Activated CD4-positive, alpha-beta memory T cell treated with anti-CD3 and anti-CD28 coated beads for 36 hours (primary cell): ENCODE data around the gene S100A13. TPM values are rescaled to one million over a fixed set of nuclear protein-coding genes. Genes with fewer than 3 reads are reported as not detected.
"Not testable (repeated sequence)": the region's sequence is repeated elsewhere in the genome, so short reads cannot be mapped to it uniquely, and the experiment has no call there.

Source experiments
- CTCF ChIA-PET: fragments of 350-600 bp; sonication (Branson Sonifier 250); formaldehyde crosslinking; loops from one replicate; lab custom pipeline; 2021; ENCODE audit warnings: antibody characterized with exemption, inconsistent platforms; lab: Charles Lee
- POLR2A ChIA-PET: fragments of 350-600 bp; sonication (Branson Sonifier 250); formaldehyde crosslinking; loops from one replicate; lab custom pipeline; 2021; ENCODE audit warnings: antibody characterized with exemption; lab: Charles Lee
- DNase-seq: peaks from one replicate; pipeline ENCODE4 v3.0.0-alpha.2; 2020
- H3K27ac Mint-ChIP-seq: one replicate; pipeline ENCODE4 v1.8.0; 2021; ENCODE audit warnings: mixed read lengths
- H3K27me3 Mint-ChIP-seq: one replicate; pipeline ENCODE4 v1.8.0; 2021; ENCODE audit warnings: mixed read lengths
- H3K36me3 Mint-ChIP-seq: one replicate; pipeline ENCODE4 v1.8.0; 2021; ENCODE audit warnings: mixed read lengths
- H3K4me1 Mint-ChIP-seq: one replicate; pipeline ENCODE4 v1.8.0; 2021; ENCODE audit warnings: low read depth, mixed read lengths
- H3K4me3 Mint-ChIP-seq: one replicate; pipeline ENCODE4 v1.8.0; 2021; ENCODE audit warnings: mild to moderate bottlenecking, mixed read lengths
- H3K9me3 Mint-ChIP-seq: one replicate; pipeline ENCODE4 v1.8.0; 2021; ENCODE audit warnings: mixed read lengths
- intact Hi-C: fragments of 100-400 bp; cut with micrococcal nuclease; formaldehyde crosslinking; loops from one replicate; pipeline ENCODE4 v1.15.1; 2023
- total RNA-seq, 2 experiments: library from RNA; stranded (reverse); gene quantifications; one replicate each; pipeline ENCODE4 v1.2.3, GENCODE V29; 2021

Gene S100A13
- total RNA-seq, 2 experiments from 2014 or later: 11.6 to 13.6 TPM

DNA sequence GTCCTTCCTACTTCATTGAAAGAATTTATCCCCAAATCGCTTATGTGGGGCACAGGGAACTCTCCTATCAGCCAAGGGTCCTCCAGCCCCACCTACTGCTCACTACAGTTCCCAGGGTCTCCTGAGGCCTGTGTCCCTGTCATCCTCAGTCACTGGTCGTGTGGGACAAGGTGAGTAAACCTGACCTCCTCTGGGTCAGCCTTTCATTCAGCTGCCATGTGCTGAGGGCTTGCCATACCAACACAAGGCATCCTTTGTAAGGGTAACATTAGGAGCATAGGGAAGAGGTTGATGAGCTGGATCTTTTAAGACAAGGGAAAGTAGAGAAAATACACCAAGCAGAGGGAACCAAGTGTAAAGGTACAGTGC, 20.0 kb upstream of the S100A13 start:
- H3K4me3 Mint-ChIP-seq: no peak overlapping the region
- peaks cover 39% of the 10 kb centered on the region for H3K36me3 Mint-ChIP-seq
- H3K9me3 Mint-ChIP-seq: no peaks in the 10 kb centered on the region
- H3K27ac Mint-ChIP-seq: peak overlapping the region; percentile 53
- H3K27me3 Mint-ChIP-seq: no peaks in the 10 kb centered on the region
- H3K4me1 Mint-ChIP-seq: peaks cover 40% of the 10 kb centered on the region
- intact Hi-C loops: no loop called here
- CTCF ChIA-PET: no interaction called here
- POLR2A ChIA-PET: interaction anchor here (0.6 to 4.1 kb wide), 4 partner anchors 9 to 14 kb away, joined by 3 to 24 read pairs (median 7); partner anchors contain the start of genes CHTOP and SNAPIN
- no peak for DNase-seq

DNA sequence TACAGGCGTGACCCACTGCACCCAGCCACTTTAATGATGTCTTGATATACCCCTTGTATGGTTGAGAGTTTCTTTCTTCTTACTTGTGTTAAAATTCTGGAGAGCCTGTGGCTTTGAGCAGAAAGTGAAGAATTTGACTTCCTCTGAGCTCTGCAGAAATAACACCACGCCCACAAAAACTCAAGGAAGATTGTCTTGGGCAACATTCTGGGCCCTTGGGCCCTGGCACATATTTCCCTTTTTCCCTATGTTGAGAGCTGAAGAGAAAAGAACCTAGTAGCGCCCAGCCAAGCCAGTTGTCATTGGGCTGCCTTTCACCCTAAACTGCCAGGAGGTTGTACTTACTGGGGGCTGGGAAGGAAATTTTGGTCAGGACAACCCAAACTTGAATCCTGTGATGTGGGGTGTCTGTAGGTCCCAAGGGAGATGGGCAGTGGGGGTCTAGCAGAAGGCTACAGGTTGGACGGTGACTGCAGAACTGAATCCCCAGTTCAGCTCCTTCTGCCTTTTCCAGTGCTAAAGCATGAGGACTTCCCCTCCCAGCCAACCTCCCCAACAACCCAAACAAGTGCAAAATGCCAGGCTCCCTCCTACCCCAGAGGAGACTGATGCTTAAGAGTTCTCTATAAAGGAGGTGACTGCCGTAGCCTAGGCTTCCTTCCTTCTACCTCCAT, 19.5 kb upstream of the S100A13 start:
- CTCF ChIA-PET: no interaction called here
- intact Hi-C loops: no loop called here
- Mint-ChIP-seq H3K4me3 (no peak overlapping the region), H3K9me3 (no peaks in the 10 kb centered on the region), H3K27ac (peak overlapping the region; percentile 53), H3K4me1 (peaks cover 43% of the 10 kb centered on the region), H3K27me3 (no peaks in the 10 kb centered on the region), H3K36me3 (peaks cover 44% of the 10 kb centered on the region)
- POLR2A ChIA-PET: interaction anchor here (0.6 to 4.1 kb wide), 3 partner anchors 9 to 15 kb away, joined by 3 to 24 read pairs (median 9); partner anchors contain the start of gene CHTOP
- no peak for DNase-seq

- POLR2A ChIA-PET: interaction anchor here (4.1 kb wide), 1 partner anchor 9 kb away, joined by 25 read pairs; the partner anchor contains the start of gene CHTOP
- intact Hi-C loops: no loop called here
Observed at GRCh38 chr1:153643816-153644215, 16.5 kb upstream of the S100A13 start.

GRCh38 chr1:153643100-153643499, 15.8 kb upstream of the S100A13 start:
- DNase-seq: no peak
- intact Hi-C loops: no loop called here
- no peaks in the 10 kb centered on the region for H3K9me3 Mint-ChIP-seq
- H3K4me3 Mint-ChIP-seq: no peak overlapping the region
- POLR2A ChIA-PET: interaction anchor here (4.1 kb wide), 1 partner anchor 9 kb away, joined by 25 read pairs; the partner anchor contains the start of gene CHTOP
- peaks cover 41% of the 10 kb centered on the region for H3K4me1 Mint-ChIP-seq
- H3K27me3 Mint-ChIP-seq: no peaks in the 10 kb centered on the region
- H3K27ac Mint-ChIP-seq: peak overlapping the region; percentile 29
- H3K36me3 Mint-ChIP-seq: peaks cover 59% of the 10 kb centered on the region
- CTCF ChIA-PET: interaction anchor here (1.4 to 2.4 kb wide), 3 partner anchors 35 to 133 kb away, joined by 4 to 11 read pairs (median 5); no protein-coding TSS in a partner anchor

More at GRCh38 chr1:153643816-153644215, 16.5 kb upstream of the S100A13 start:
- Mint-ChIP-seq H3K4me3 (no peak overlapping the region), H3K9me3 (no peaks in the 10 kb centered on the region), H3K4me1 (peaks cover 45% of the 10 kb centered on the region), H3K27me3 (no peaks in the 10 kb centered on the region), H3K36me3 (peaks cover 56% of the 10 kb centered on the region), H3K27ac (peak overlapping the region; percentile 34)
- DNase-seq: no peak
- CTCF ChIA-PET: interaction anchor here (1.4 to 2.4 kb wide), 3 partner anchors 75 to 134 kb away, joined by 3 to 11 read pairs (median 5); no protein-coding TSS in a partner anchor

GRCh38 chr1:153642161-153642560, 14.9 kb upstream of the S100A13 start:
- CTCF ChIA-PET: interaction anchor here (1.4 kb wide), 1 partner anchor 36 kb away, joined by 4 read pairs; no protein-coding TSS in a partner anchor
- H3K9me3 Mint-ChIP-seq: no peaks in the 10 kb centered on the region
- no peaks in the 10 kb centered on the region for H3K27me3 Mint-ChIP-seq
- peaks cover 64% of the 10 kb centered on the region for H3K36me3 Mint-ChIP-seq
- intact Hi-C loops: no loop called here
- H3K27ac Mint-ChIP-seq: peak overlapping the region; percentile 29
- H3K4me3 Mint-ChIP-seq: no peak overlapping the region
- H3K4me1 Mint-ChIP-seq: peaks cover 40% of the 10 kb centered on the region
- DNase-seq: no peak
- POLR2A ChIA-PET: interaction anchor here (4.1 kb wide), 1 partner anchor 8 kb away, joined by 25 read pairs; the partner anchor contains the start of gene CHTOP

- no peak for DNase-seq
- CTCF ChIA-PET: interaction anchor here (0.6 kb wide), 1 partner anchor 18 kb away, joined by 3 read pairs; no protein-coding TSS in a partner anchor
- H3K27ac Mint-ChIP-seq: peak overlapping the region; percentile 18
- intact Hi-C loops: no loop called here
- POLR2A ChIA-PET: interaction anchor here (1.7 to 2.6 kb wide), 2 partner anchors 8 to 18 kb away, joined by 6 to 7 read pairs; partner anchors contain the start of gene SNAPIN
- H3K27me3 Mint-ChIP-seq: no peaks in the 10 kb centered on the region
- no peaks in the 10 kb centered on the region for H3K9me3 Mint-ChIP-seq
- no peak overlapping the region for H3K4me3 Mint-ChIP-seq
- peaks cover 52% of the 10 kb centered on the region for H3K4me1 Mint-ChIP-seq
- H3K36me3 Mint-ChIP-seq: peaks cover 68% of the 10 kb centered on the region
Observed at GRCh38 chr1:153640861-153641260, 13.6 kb upstream of the S100A13 start.

- POLR2A ChIA-PET: interaction anchor here (1.0 to 2.6 kb wide), 4 partner anchors 9 to 143 kb away, joined by 3 to 7 read pairs (median 4); partner anchors contain the start of genes ILF2 and SNAPIN
- H3K9me3 Mint-ChIP-seq: not testable (repeated sequence)
Observed at GRCh38 chr1:153640213-153640612, 12.9 kb upstream of the S100A13 start.

DNA sequence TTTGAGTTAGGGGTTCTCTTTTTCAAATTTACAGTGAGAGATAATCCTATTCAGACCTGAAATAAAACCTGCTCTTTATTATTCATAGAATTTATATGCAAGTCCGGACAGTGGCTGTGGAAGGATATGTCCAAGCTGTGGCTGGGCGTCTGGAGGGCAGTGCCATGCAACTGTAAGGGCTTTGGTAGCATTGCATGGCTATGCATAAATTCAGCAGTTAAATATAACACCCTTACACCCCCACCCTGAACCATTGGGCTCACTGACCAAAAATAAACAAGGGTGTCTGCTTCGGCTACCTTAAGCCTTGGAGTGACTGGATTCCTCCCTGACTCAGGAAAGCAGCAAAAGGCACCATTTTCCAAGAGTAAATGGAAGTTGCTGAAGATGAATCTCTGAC, 12.0 kb upstream of the S100A13 start:
- H3K36me3 Mint-ChIP-seq: peaks cover 62% of the 10 kb centered on the region

More at GRCh38 chr1:153640213-153640612, 12.9 kb upstream of the S100A13 start:
- CTCF ChIA-PET: interaction anchor here (1.7 kb wide), 1 partner anchor 11 kb away, joined by 7 read pairs; no protein-coding TSS in a partner anchor
- H3K27me3 Mint-ChIP-seq, H3K4me3 Mint-ChIP-seq, intact Hi-C loops, DNase-seq, H3K27ac Mint-ChIP-seq: not testable (repeated sequence)
- Mint-ChIP-seq H3K36me3 (peaks cover 65% of the 10 kb centered on the region), H3K4me1 (peaks cover 51% of the 10 kb centered on the region)

DNA sequence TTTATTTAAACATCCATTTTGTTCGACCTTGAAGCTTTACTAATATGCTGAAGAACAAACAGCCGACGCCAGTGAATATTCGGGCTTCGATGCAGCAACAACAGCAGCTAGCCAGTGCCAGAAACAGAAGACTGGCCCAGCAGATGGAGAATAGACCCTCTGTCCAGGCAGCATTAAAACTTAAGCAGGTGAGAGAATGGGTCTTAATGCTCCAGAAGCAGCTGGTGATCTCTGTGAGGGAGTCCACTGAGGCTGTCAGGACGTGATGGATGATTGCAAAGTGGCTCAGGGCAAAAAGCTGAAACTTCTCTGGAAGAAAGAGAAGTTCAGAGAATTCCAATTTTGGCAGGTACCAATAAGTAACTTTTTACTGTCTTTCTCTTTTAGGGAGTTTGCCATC, 11.0 kb upstream of the S100A13 start:
- Mint-ChIP-seq H3K27ac (no peak overlapping the region), H3K4me1 (peaks cover 46% of the 10 kb centered on the region), H3K36me3 (peaks cover 56% of the 10 kb centered on the region), H3K4me3 (no peak overlapping the region), H3K9me3 (no peaks in the 10 kb centered on the region), H3K27me3 (no peaks in the 10 kb centered on the region)
- CTCF ChIA-PET: interaction anchor here (0.6 to 2.3 kb wide), 9 partner anchors 13 to 364 kb away, joined by 3 to 9 read pairs (median 4); partner anchors contain the start of gene S100A6
- POLR2A ChIA-PET: interaction anchor here (1.2 to 1.9 kb wide), 3 partner anchors 9 to 103 kb away, joined by 3 to 9 read pairs (median 6); no protein-coding TSS in a partner anchor
- no peak for DNase-seq
- intact Hi-C loops: loop anchor here (10.0 kb wide), 1 partner anchor 103 kb away; the partner anchor contains the start of gene S100A6

More for the DNA sequence above, 12.0 kb upstream of the S100A13 start:
- intact Hi-C loops: loop anchor here (10.0 kb wide), 1 partner anchor 104 kb away; the partner anchor contains the start of gene S100A6
- Mint-ChIP-seq H3K4me1 (peaks cover 49% of the 10 kb centered on the region), H3K27me3 (no peaks in the 10 kb centered on the region), H3K4me3 (no peak overlapping the region), H3K9me3 (no peaks in the 10 kb centered on the region), H3K27ac (no peak overlapping the region)
- POLR2A ChIA-PET: interaction anchor here (1.0 to 2.6 kb wide), 4 partner anchors 10 to 144 kb away, joined by 3 to 7 read pairs (median 4); partner anchors contain the start of genes ILF2 and SNAPIN
- DNase-seq: no peak
- CTCF ChIA-PET: interaction anchor here (0.7 to 1.7 kb wide), 3 partner anchors 10 to 107 kb away, joined by 3 to 7 read pairs (median 3); no protein-coding TSS in a partner anchor

- DNase-seq: no peak
- ChIA-PET POLR2A (interaction anchor here (3.1 kb wide), 1 partner anchor 35 kb away, joined by 19 read pairs; the partner anchor contains the start of gene ILF2), CTCF (interaction anchor here (2.3 to 3.1 kb wide), 2 partner anchors 104 to 126 kb away, joined by 9 to 23 read pairs; no protein-coding TSS in a partner anchor)
- Mint-ChIP-seq H3K4me3 (peak overlapping the region; percentile 92), H3K27ac (peak overlapping the region; percentile 100), H3K27me3 (no peaks in the 10 kb centered on the region), H3K36me3 (peaks cover 41% of the 10 kb centered on the region), H3K9me3 (no peaks in the 10 kb centered on the region), H3K4me1 (peaks cover 50% of the 10 kb centered on the region)
- intact Hi-C loops: loop anchor here (10.0 kb wide), 1 partner anchor 102 kb away; the partner anchor contains the start of gene S100A6
Observed at GRCh38 chr1:153636312-153636711, 9.0 kb upstream of the S100A13 start.

GRCh38 chr1:153635872-153636271, 8.6 kb upstream of the S100A13 start:
- Mint-ChIP-seq H3K4me3 (peak overlapping the region; percentile 92), H3K4me1 (peaks cover 48% of the 10 kb centered on the region), H3K9me3 (no peaks in the 10 kb centered on the region), H3K27ac (peak overlapping the region; percentile 100), H3K36me3 (peaks cover 37% of the 10 kb centered on the region), H3K27me3 (no peaks in the 10 kb centered on the region)
- DNase-seq: no peak
- ChIA-PET CTCF (interaction anchor here (2.5 to 3.1 kb wide), 3 partner anchors 63 to 125 kb away, joined by 23 to 29 read pairs (median 26); no protein-coding TSS in a partner anchor), POLR2A (interaction anchor here (0.9 to 3.1 kb wide), 5 partner anchors 12 to 70 kb away, joined by 4 to 24 read pairs (median 19); partner anchors contain the start of genes ILF2 and S100A2)
- intact Hi-C loops: loop anchor here (10.0 kb wide), 1 partner anchor 101 kb away; the partner anchor contains the start of gene S100A6
